HG02981 (cell line): ENCODE measurements around the gene GSTO1.

Experiments
- ATAC-seq: cut with Tn5 transposase; IDR thresholded peaks from one replicate; pipeline ENCODE4 v1.9.1; 2021; ENCODE audit warnings: mild to moderate bottlenecking, moderate library complexity; ENCODE audit not compliant: unreplicated experiment

GSTO1 gene

DNA sequence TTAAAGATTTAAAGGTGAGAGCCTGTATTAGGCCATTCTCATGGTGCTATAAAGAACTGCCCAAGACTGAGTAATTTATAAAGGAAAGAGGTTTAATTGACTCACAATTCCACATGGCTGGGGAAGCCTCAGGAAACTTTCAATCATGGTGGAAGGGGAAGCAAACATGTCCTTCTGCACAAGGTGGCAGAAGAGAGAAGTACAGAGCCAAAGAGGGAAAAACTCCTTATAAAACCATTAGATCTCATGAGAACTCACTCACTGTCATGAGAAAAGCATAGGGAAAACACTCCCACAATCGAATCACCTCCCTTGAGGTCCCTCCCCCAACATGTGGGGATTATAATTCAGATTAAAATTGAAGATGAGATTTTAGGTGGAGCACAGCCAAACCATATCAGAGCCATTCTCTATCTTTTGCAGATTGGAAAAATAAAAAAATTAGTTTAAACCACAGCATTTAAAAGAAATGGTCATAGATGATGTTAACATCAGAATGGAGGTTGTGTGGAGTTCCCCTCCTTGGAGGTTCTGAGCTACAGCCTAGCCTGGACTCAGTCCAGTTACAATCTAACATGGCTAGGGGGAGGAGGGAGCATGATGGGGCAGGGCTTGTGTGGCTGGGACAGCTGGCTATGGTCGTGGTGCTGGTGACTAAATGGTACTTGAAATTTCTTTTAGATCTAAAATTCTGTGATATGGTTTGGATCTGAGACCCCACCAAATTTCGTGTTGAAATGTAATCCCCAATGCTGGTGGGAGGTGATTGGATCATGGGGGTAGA, 47.4 kb downstream of the GSTO1 start:
- ATAC-seq: no peak

GRCh38 chr10:104303594-104304355, 49.1 kb downstream of the GSTO1 start:
- ATAC-seq: no peak

DNA sequence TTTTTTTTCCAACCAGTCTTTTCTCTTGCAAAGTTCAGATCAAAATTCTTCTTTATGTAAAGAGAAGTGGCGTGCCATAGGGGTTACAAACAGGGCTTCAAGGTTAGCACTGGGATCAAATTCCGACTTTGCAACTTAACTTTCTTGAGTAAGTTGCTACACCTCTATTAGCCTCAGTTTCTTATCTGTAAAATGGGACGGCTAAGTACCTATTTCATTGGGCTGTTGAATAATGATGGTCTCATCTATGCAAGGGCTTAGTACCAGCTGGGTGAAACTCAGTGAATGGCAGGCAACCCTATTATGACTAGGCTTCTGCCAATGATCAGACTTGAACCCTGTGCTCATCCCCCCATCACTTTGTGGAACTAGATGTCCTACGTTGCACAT, 49.7 kb downstream of the GSTO1 start:
- ATAC-seq: no peak

- ATAC-seq: no peak
Observed at GRCh38 chr10:104304927-104305326, 50.2 kb downstream of the GSTO1 start.

GRCh38 chr10:104306897-104307296, 52.2 kb downstream of the GSTO1 start:
- no peak for ATAC-seq

DNA sequence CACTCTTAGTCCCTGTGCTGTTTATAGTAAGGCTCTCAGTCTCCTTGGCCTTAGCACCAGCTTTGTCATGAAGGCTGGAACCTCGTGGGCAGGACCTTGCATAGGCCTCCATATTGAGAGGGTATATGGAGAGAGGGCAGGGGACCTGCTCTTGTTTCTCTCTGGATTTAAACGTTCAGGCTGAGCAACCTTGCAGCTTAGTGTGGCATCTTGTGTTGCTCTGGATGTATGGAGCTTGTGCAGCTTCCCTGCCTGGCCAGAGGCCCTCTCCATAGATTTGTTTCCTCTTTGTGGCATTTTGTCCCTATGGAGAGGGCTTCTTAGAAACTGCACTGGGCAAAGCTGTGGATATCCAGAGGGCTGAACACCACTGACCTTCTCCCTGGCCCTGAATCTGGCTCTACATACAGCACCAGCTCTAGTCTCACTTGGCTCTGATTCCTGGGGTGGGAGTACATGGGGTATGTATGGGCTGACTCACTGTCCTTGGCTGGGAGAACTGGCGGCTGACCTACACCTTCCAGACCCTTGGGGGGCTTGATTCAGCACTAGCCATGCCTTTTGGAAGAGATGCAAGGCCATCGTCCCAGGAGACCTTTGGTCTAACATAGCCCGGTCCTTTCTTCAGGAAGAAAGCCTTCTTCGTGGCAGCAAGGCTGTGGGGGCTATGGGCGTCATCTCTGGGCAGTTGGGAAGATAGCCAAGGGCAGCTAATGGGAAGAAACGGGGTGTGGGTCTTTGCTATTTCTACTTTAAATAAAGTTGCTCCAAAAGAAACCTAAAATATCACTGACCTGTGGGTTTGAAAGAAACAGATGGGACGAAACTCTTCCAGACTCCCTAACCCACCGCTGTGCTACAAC, 53.1 kb downstream of the GSTO1 start:
- ATAC-seq: no peak

GRCh38 chr10:104308439-104308903, 53.8 kb downstream of the GSTO1 start:
- peak; percentile 62 for ATAC-seq

- no peak for ATAC-seq
Observed at GRCh38 chr10:104309980-104310978, 55.6 kb downstream of the GSTO1 start.

DNA sequence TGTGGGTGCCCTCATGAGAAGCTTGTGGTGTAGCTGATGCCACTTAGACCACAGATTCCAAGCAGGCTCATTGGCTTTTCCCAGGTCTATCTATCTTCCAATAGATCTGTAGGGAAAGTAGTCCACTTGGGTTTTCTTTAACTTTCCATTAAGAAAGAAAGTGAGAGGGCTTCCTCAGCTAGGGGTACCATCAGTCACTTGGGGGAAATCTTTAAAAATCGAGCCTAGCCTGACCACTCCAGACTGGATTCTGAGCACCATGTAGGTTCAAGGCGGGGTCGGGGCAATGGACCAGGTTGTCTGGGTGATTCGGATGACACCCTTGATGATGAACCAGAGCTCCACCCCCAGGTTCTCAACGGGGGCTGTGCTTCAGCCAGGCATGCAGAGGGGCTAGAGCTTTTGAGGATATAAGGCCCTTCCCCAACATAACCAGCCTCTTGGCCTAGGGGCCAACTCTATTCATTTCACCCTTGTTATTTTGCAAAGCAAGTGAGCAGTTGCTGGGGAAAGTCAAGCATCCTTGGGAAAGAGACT, 56.6 kb downstream of the GSTO1 start:
- no peak for ATAC-seq

- no peak for ATAC-seq
Observed at GRCh38 chr10:104314591-104315485, 60.1 kb downstream of the GSTO1 start.

DNA sequence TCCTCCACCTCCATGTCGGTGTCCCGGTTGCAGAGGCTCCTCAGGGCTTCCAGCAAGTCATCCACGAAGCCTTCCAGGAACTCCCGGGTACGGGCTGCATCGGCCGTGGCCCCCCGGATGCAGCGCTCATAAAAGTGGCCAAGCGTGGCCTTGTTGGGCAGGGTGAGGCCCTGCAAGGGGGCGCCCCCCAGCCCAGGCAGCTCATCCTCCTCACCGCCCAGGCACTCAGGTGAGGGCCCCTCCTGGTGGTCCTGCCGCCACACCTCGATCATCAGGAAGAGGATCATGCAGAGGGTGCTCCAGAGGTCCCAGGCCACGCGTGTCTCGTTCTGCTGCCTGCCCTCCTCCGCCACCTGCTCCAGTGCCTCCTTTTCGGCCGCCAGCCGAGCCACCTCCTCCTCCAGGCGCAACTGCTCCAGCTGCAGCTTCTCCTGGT, 60.8 kb downstream of the GSTO1 start:
- no peak for ATAC-seq

DNA sequence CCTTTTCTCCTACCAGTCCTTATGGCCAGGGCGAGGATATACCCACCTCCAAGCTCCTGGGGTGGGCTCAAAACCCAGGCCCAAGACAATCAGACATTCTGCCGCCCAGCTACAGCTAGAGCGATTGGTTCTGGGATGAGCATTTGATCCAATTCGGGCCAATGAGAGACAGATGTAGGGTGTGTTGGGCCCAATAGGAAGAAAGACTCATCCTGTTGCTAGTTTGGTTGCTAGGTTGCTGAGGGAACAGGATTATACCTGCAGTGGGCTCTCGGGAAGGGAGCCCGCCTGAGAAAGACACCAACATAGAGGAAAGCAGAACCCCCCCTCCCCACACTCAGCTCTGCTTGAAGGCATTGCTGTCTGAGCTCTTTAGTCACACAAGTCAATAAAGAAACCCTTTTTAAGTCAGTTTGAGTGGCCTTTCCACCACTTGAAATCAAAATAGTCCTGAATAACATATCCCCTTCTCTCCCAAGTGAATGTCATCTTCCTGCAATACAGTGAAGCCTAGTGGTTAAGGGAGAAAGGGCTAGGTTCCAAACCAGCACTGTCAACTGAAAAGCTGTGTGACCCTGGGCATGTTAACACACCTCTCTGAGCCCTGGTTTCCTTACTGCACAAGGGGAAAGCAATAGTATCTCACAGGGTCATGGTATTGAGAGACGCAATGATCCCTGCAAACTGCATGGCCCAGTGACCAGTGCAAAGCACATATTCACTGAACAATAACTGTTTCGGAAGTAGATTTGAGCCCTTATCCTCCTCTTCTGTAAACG, 61.8 kb downstream of the GSTO1 start:
- no peak for ATAC-seq
